ENCODE measurements around the gene PHB1. TPM values are rescaled to one million over a fixed set of nuclear protein-coding genes. Genes with fewer than 3 reads are reported as not detected.

The PHB1 gene
- total and polyA plus RNA-seq, 2 of the 8 experiments (the other 6 are each of a cell fraction or from before 2014, with no cell fraction given) = 386 to 597 TPM

DNA sequence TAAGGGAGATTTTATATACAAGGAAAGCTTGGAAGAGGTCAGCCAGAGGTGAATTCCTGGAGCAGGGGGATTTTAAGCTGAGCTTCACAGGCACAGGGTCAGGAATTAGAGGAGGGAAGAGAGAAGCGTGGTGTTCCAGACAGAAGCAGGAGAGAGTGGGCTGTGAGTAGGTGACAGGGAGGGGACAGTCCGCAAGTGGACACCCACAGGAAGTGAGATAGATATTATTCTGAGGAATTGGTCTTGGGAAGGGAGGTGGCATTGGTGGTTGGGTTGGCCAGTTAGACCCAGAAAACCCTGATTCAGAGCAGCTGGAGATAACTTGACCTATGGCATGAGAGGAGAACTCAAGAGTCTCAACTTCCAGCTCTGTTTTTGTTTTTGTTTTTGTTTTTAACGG, 14.7 kb downstream of the PHB1 start (continued):
- no peak for TF ChIP-seq YY1 (IDR thresholded peaks at IDR 0.05; ENCODE audit: low read depth, low read length)
